GM10266 (cell line): ENCODE data around the gene MYCBPAP.

Experiments
- DNase-seq: peaks from one replicate; pipeline ENCODE4 v3.0.0; 2012; ENCODE audit errors: extremely low spot score
- TF ChIP-seq, protein P1 (sequence below): IDR thresholded peaks from 2 replicates; pipeline ENCODE4 v1.5.1; 2012; ENCODE audit warnings: mild to moderate bottlenecking, low read depth; ENCODE audit not compliant: control insufficient read depth, insufficient read depth; ENCODE audit errors: missing control alignments

The MYCBPAP gene

DNA sequence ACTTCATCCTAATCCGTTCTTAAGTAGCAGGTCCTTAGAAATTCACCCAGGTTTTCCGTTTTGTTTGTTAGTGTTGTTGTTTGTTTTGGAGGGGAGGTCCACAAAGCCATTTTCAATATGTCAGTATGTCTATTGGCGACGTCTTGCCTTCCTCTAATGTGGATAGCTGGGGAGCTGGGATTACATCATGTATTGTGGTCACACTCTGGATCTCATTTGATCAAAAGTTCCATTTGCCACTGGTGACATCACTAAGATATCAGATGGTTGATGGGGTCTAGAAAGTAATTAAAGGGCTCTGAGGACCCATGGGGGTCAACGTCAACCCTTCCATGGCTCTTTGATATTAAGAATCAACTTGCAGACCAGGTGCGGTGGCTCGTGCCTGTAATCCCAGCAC, 21.6 kb downstream of the MYCBPAP start:
- no peak for DNase-seq
- TF ChIP-seq, protein P1, sequence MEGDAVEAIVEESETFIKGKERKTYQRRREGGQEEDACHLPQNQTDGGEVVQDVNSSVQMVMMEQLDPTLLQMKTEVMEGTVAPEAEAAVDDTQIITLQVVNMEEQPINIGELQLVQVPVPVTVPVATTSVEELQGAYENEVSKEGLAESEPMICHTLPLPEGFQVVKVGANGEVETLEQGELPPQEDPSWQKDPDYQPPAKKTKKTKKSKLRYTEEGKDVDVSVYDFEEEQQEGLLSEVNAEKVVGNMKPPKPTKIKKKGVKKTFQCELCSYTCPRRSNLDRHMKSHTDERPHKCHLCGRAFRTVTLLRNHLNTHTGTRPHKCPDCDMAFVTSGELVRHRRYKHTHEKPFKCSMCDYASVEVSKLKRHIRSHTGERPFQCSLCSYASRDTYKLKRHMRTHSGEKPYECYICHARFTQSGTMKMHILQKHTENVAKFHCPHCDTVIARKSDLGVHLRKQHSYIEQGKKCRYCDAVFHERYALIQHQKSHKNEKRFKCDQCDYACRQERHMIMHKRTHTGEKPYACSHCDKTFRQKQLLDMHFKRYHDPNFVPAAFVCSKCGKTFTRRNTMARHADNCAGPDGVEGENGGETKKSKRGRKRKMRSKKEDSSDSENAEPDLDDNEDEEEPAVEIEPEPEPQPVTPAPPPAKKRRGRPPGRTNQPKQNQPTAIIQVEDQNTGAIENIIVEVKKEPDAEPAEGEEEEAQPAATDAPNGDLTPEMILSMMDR = no peak

DNA sequence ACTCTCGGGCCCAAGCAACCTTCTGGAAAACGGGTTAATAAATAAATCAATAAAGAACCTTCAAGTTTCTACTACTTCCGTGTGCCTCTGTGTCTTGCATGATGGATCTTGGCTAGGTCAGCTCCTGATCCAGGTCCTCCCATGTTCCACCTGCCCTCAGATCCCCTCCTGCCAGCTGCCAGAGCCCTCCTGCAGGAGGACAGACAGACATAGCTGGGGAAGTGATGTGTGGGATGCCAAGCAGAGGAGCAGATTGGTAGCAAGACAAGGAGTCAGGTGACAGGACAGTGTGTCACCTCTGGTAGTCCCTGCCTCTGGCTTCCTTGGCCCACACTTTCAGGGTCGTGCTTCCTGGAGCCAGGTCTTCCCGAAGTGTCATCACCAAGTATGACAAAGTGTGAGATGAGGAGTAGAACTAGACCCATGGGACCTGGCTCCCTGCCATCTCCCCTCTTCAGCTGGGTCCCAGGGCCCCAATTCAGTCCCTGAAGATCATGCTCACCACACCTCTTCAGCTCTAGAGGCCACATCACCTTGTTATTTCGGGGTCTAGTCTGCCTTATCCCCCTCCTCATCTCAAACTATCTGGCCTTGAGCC, 23.3 kb downstream of the MYCBPAP start:
- no peak for DNase-seq

DNA sequence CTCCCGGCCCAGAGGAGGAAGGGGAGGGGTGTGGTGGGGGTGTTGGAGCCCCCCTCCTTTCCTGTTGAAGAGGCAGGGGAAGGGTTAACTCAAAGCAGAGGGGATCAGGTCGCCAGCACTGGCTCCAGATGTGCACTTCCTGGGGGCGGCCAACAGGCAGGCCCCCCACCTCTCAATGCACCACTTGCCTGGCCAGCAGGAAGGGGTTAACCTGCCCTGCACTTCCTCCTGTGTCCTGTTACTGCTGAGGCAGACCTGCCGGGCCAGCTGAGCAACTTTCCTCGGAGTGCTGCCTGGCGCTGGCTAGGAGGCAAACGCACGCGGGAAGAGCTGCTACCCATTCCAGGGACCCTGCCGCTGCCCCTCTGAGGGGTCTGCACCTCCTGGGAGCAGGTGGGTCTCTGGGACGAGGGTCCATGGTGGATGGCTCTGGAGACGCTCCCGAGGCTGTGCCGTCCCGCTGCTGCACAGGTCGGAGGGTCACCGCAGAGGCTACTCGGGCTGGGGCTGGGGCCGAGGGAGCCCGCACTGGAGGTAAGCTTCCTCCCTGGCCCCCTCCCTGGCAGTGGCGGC, 24.3 kb downstream of the MYCBPAP start, which contains the start of gene EPN3:
EPN3 (plus strand) TSS at position 284 of the 573 bp plus-strand sequence. CDS start 3,822 bp downstream, outside the sequence.
- DNase-seq = no peak
- TF ChIP-seq, protein P1 = no peak

More for the DNA sequence above, 23.3 kb downstream of the MYCBPAP start:
- TF ChIP-seq, protein P1 = no peak

DNA sequence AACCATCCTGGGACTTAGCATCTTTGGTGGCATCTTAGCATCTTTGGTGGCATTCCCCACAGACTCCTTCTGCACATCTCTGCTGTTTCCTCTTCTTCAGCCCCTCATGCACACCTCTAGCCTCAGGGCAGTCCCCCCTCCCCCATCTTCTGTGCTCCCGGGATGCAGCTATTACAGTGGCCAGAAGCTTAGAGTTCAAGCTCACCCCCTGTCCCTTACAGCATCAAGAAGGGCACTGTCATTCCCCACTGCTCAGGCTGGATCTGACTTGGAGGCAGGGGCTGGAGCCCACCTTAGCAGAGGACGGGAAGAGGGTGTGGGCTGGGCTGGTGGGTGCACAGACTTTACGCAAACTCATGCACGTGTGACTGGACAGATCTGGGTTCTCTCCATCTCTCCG, 24.9 kb downstream of the MYCBPAP start:
- TF ChIP-seq, protein P1 = no peak
- no peak for DNase-seq

DNA sequence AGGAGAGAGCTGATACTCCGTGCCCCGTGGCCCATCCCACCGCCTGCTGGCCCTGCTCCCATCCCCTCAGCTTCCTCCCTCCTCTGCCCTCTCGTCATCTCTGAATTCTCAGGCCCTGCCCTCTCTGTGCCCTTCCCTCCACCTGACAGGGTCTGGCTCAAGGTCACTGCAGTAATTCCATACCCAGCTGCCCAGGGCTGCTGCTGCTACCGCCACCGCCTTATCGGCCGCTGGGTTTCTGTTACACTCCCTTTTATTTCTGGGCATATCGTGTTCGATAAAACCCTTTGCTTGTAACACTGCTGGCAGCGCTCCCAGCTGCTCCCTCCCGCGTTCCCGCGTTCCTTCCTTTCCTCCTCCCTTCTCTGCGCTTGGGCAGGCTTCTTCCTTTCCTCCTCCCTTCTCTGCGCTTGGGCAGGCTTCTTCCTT, 25.5 kb downstream of the MYCBPAP start:
- no peak for DNase-seq
- TF ChIP-seq, protein P1 = no peak

DNA sequence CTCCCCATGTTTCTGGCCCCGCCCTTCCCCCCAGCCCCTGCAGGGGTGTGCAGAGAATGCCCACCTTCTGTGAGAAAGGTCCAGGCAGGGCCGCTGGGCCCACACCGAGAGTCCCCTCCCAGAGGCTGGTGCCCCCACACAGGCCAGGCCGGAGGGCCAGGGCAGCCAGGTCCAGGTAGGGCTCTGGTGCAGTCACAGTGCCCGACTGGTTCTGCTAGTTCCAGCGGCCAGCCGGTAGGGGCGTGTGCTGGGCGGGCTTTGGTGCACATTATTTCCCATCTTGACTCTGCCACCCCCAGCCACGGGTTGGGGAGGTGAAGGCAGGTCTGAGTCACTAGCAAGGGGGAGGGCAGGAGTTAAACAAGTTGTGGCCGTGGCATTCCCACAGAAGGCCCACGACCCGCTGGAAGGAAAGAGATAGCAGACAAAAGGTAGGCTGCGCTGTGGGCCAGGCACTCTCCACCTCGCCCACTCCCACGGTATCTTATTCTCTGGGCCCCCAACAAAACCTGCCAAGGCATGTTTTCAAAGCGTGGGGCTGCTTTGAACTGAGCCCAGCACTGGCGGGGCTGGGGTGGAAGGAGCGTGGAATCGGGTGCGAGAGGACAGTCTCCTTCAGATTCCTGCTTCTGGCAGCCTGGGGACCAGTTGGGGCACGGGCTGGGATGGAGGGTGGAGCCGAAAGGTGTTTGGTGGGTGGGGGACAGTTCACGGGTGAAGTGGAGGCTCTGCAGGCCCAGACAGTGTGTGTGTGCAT, 26.2 kb downstream of the MYCBPAP start:
- DNase-seq = no peak

More for the DNA sequence above, 26.2 kb downstream of the MYCBPAP start:
- TF ChIP-seq, protein P1 = no peak
